Left cardiac atrium (tissue), 4 donors: ENCODE measurements around the gene SEPTIN10. TPM values are rescaled to one million over a fixed set of nuclear protein-coding genes. Genes with fewer than 3 reads are reported as not detected.
"Not testable (repeated sequence)": the region's sequence is repeated elsewhere in the genome, so short reads cannot be mapped to it uniquely, and the experiment has no call there.

Experiments
- ATAC-seq, 2 donors: fragments of 200-7000 bp; cut with Tn5 transposase; one replicate each; pipeline ENCODE4 v1.9.1; 2020; ENCODE audit warnings: mild to moderate bottlenecking in 2 of 2, moderate library complexity in 2 of 2
- DNase-seq: peaks from one replicate; pipeline ENCODE4 v3.0.0-alpha.2; 2020
- intact Hi-C, 2 donors: fragments of 100-400 bp; cut with DNase I; formaldehyde crosslinking; loops; one replicate each; pipeline versions ENCODE4 v1.14.1 to v1.15.1; 2022 to 2023
- total RNA-seq, 2 donors: library from RNA; stranded (reverse); fragmentation: NEBNext Ultra II Directional; extraction: Animal tissue kit (Norgen Biotek cat#: 25700); gene quantifications; one replicate each; pipeline ENCODE4 v1.2.1, GENCODE V29; 2021
- donor health status: DM: no; HTN: yes; CAD: no.
- donor health status: DM: no; HTN: yes; CAD: no; lungs with severe emphysema.
- donor health status: DM: yes; HTN: yes; CAD: no.
- donor health status: Dilated cardiomyopathy.

The SEPTIN10 gene
- total RNA-seq, 2 donors from 2014 or later = 50.6 to 63.4 TPM

GRCh38 chr2:109611467-109612095 lies 2.2 kb downstream of the SEPTIN10 start:
- intact Hi-C loops = no loop called here
- ATAC-seq = no peak
- no peak for DNase-seq

GRCh38 chr2:109609352-109610024 lies 4.3 kb downstream of the SEPTIN10 start:
- ATAC-seq = no peak

GRCh38 chr2:109607766-109608165 lies 6.0 kb downstream of the SEPTIN10 start:
- intact Hi-C loops = loop anchor here in 1 of 2 donors (10.0 kb wide), 1 partner anchor 53 kb away; no protein-coding TSS in a partner anchor
- ATAC-seq (no peak), DNase-seq (no peak)

More at GRCh38 chr2:109609352-109610024, 4.3 kb downstream of the SEPTIN10 start:
- intact Hi-C loops = loop anchor here in 1 of 2 donors (10.0 kb wide), 1 partner anchor 55 kb away; no protein-coding TSS in a partner anchor
- DNase-seq = no peak

- DNase-seq = no peak
- ATAC-seq = peak in 1 of 2 donors; percentile 78
- intact Hi-C loops = loop anchor here in 1 of 2 donors (10.0 kb wide), 1 partner anchor 50 kb away; no protein-coding TSS in a partner anchor
These were observed 9.2 kb downstream of the SEPTIN10 start for GRCh38 chr2:109604597-109604996.

GRCh38 chr2:109602617-109603188 lies 11.1 kb downstream of the SEPTIN10 start:
- intact Hi-C loops = loop anchor here in 1 of 2 donors (10.0 kb wide), 1 partner anchor 48 kb away; no protein-coding TSS in a partner anchor
- ATAC-seq = no peak
- DNase-seq = no peak

DNA sequence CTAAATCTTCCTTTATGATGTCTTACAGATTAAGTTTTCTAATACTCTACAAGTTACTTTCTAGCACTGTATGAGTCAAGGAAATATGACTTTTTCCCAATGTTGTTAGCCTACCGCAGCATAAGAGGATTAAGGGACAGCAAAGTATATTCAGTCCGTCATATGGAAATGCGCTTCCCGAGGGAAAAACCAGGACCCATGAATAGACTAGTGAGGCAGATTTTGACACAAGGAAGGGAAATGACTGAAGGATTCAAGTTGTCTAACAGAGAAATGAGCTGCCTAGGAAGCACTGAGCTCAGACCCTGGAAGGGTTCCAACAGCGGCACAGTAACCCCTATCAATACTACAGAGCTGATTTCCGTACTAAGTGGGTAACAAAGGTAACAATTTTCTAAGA lies 12.0 kb downstream of the SEPTIN10 start:
- DNase-seq (peak; percentile 30), ATAC-seq (peak in 1 of 2 donors; percentile 50)
- intact Hi-C loops = loop anchor here in 1 of 2 donors (10.0 kb wide), 1 partner anchor 47 kb away; no protein-coding TSS in a partner anchor

GRCh38 chr2:109597283-109597682 lies 16.5 kb downstream of the SEPTIN10 start:
- ATAC-seq = no peak
- DNase-seq = no peak
- intact Hi-C loops = no loop called here

DNA sequence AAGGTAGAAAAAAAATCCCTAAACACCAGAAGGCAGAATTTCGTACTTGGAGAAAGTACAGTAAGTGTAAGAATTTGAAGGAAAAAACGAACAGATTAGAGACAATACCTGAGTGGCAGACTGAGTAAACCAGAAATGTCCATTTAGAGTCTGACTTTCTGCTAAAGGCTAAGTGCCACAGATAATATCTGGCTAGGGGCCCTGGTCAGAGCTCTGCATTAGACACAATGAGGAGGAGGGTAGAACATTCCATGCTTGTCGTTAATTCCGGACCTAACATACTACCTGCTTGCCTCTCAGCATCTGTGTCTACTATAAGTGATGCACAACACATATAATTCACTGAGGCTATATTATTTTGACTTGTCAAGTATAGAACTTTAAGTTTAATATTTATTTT lies 18.1 kb downstream of the SEPTIN10 start:
- intact Hi-C loops = no loop called here
- DNase-seq (no peak), ATAC-seq (no peak)

DNA sequence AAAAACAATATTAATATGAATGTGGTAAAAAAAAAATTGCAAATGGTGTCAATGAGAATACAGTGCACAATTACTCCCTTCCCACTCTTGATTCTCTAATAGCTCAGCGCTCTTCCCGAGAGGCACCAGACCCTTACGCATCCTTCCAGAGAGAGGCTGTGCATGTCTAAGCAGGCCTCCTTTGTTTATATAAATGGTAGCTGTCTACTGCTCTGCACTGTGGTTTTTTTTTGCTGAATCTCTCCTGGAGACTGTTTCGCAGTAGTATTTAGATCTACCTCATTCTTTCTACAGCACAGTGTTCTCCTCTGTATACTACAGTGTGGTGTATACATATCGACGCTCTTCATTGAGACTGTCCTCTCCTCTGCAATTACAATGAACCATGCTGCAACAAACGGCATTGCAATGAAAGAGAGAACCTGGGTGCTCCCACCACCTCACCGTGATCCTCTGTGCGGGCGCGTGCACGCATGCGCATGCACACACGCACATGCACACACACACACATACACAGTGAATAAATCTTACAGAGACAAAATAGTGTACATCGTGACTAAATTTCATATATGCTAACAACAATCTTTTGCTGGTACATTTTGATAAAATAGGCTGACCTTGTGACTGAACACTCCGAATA lies 19.4 kb downstream of the SEPTIN10 start:
- DNase-seq (no peak), ATAC-seq (no peak)
- intact Hi-C loops = no loop called here

DNA sequence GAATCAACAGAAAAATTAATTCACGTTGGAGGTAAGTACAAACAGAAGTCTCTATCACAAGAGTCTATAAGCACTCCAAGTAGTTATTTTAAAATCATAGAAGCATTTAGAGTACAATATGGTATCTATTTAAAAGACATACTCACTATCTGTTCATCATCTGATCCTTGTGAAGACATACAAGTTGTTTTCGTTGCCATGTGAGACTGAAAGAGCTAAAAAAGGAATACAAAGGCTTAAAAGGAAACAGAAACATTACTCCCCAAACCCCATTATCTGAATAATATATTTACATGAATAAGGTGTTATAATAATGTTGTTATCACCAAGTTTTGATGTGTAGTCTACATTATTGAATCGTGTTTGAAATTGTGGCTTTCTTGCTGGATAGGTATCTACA lies 20.9 kb downstream of the SEPTIN10 start:
- DNase-seq (no peak), ATAC-seq (no peak)
- intact Hi-C loops = no loop called here

DNA sequence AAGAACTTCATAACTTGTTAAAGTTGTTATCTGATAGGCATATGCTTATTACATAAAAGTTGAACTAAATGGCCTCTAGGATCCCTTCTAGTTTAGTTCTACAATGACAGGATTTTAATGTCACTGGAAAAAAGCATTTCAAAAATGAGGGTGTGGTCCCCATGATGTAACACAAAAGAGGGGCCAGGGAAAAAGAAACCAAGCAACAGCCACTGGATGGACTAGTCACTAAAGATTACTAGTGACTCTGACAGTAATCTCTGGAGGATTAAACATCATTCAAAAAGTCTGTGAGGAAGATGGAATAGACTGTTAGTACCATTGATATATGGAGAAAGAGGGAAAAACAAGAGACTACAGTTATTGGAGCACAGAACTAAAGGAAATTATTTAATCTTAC lies 22.6 kb downstream of the SEPTIN10 start:
- DNase-seq = no peak
- ATAC-seq = no peak
- intact Hi-C loops = no loop called here

DNA sequence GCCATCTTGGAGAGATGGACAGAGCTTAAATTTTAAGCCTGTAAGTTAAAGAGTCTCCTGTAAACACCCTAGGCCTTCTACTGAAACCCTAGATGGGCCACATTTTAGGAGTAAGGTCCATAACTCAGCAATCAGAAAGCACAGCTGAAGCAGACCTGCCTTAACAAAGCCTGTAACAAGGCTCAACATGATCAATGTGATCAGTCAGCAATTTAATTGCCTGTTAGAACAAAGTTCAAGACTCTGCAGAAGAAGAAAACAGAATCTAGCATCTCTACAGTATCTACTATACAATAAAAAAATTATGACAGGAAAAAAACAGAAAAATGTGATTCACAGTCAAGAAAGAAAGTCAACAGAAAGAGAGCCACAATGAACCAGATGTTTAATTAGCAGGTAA lies 27.1 kb downstream of the SEPTIN10 start:
- DNase-seq (no peak), ATAC-seq (no peak)
- intact Hi-C loops = no loop called here

DNA sequence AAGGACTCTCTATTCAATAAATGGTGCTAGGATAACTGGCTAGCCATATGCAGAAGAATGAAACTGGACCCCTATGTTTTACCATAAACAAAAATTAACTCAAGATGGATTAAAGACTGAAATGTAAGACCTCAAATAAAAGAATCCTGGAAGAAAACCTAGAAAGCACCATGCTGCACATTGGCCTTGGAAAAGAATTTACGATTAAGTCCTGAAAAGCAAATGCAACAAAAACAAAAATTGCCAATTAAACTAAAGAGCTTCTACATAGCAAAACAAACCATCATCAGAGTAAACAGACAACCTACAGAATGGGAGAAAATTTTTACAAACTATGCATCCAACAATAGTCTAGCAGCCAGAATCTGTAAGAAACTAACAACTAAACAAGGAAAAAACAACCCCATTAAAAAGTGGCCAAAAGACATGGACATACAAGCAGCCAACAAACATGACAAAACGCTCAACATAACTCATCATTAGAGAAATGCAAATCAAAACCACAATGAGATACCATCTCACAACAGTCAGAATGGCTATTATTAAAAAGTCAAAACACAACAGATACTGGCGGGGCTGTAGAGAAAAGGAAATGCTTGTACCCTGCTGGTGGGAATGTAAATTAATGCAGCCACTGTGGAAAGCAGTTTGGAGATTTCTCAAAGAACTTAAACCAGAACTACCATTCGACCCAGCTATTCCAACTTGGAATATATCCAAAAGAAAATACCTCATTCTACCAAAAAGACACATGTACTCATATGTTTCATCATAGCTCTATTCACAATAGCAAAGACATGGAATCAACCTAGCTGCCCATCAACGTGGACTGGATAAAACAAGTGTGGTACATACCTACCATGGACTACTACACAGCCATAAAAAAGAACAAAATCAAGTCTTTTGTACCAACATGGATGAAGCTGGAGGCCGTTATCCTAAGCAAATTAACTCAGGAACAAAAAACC lies 30.6 kb downstream of the SEPTIN10 start:
- no peak for DNase-seq
- ATAC-seq = no peak
- intact Hi-C loops = no loop called here

GRCh38 chr2:109577630-109578029 lies 36.1 kb downstream of the SEPTIN10 start:
- intact Hi-C loops, DNase-seq, ATAC-seq: not testable (repeated sequence)

GRCh38 chr2:109575373-109575772 lies 38.4 kb downstream of the SEPTIN10 start:
- DNase-seq = no peak
- intact Hi-C loops = no loop called here
- no peak for ATAC-seq

- intact Hi-C loops = no loop called here
- ATAC-seq (no peak), DNase-seq (no peak)
These were observed 49.7 kb downstream of the SEPTIN10 start for GRCh38 chr2:109563980-109564550.

- no peak for DNase-seq
- ATAC-seq = no peak
- intact Hi-C loops = no loop called here
These were observed 50.5 kb downstream of the SEPTIN10 start for GRCh38 chr2:109563288-109563687.

DNA sequence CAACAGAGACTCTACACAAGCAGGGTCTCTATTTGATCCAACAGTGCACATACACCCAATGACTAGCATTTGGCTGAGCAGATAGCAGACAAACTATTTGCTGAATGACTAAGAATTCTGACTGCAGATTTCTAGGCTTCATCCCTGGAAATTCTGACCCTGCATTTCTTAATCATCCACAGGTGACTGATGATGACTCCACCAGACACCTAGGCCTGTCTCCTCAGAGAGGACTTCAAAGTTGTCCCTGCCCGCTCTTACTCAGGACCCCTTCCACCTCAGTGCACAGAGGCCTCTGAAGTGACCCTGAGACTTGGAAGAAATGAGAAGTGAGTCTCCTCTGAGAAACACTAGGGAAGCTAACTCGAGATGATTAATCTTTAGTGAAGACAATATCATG lies 51.3 kb downstream of the SEPTIN10 start:
- ATAC-seq = no peak
- DNase-seq = no peak
- intact Hi-C loops = no loop called here
